ENCODE measurements around the gene ATM.
"Not testable (repeated sequence)": the region's sequence is repeated elsewhere in the genome, so short reads cannot be mapped to it uniquely, and the experiment has no call there.

Gene ATM

GRCh38 chr11:108223348-108224149, 682 bp downstream of the ATM start:
- peak; percentile 71 for DNase-seq

- no peak for DNase-seq
Measured at GRCh38 chr11:108224366-108224765, 1.5 kb downstream of the ATM start.

- DNase-seq: peak; percentile 68
Measured at GRCh38 chr11:108224911-108225786, 2.3 kb downstream of the ATM start.

- DNase-seq: no peak
Measured at GRCh38 chr11:108226036-108226435, 3.2 kb downstream of the ATM start.

- DNase-seq: no peak
Measured at GRCh38 chr11:108228251-108228650, 5.4 kb downstream of the ATM start.

GRCh38 chr11:108233277-108233945, 10.5 kb downstream of the ATM start:
- no peak for DNase-seq

GRCh38 chr11:108235192-108235591, 12.3 kb downstream of the ATM start:
- DNase-seq: no peak

- DNase-seq: no peak
Measured at GRCh38 chr11:108235633-108236032, 12.8 kb downstream of the ATM start.

GRCh38 chr11:108237058-108237481, 14.2 kb downstream of the ATM start:
- DNase-seq: no peak

GRCh38 chr11:108239076-108239475, 16.2 kb downstream of the ATM start:
- DNase-seq: no peak

- DNase-seq: peak; percentile 74
Measured at GRCh38 chr11:108241330-108242037, 18.6 kb downstream of the ATM start.

GRCh38 chr11:108242422-108242821, 19.6 kb downstream of the ATM start:
- DNase-seq: no peak

GRCh38 chr11:108246308-108246707, 23.4 kb downstream of the ATM start:
- DNase-seq: no peak

- DNase-seq: no peak
Measured at GRCh38 chr11:108246885-108247284, 24.0 kb downstream of the ATM start.

GRCh38 chr11:108253176-108253575, 30.3 kb downstream of the ATM start:
- DNase-seq: no peak

- no peak for DNase-seq
Measured at GRCh38 chr11:108269583-108269982, 46.7 kb downstream of the ATM start.

GRCh38 chr11:108276985-108277616, 54.2 kb downstream of the ATM start:
- not testable (repeated sequence) for DNase-seq

GRCh38 chr11:108278546-108278945, 55.7 kb downstream of the ATM start:
- DNase-seq: no peak

- DNase-seq: no peak
Measured at GRCh38 chr11:108278954-108279353, 56.1 kb downstream of the ATM start.

- no peak for DNase-seq
Measured at GRCh38 chr11:108286370-108286769, 63.5 kb downstream of the ATM start.

- DNase-seq: no peak
Measured at GRCh38 chr11:108286956-108287355, 64.1 kb downstream of the ATM start.

GRCh38 chr11:108289066-108289465, 66.2 kb downstream of the ATM start:
- DNase-seq: not testable (repeated sequence)

Data from activated effector memory CD4-positive, alpha-beta T cell treated with anti-CD3 and anti-CD28 coated beads, Interleukin-2, amount 50 U/mL, for 16 hours (primary cell).